ENCODE data around the gene CHD5.

DNA sequence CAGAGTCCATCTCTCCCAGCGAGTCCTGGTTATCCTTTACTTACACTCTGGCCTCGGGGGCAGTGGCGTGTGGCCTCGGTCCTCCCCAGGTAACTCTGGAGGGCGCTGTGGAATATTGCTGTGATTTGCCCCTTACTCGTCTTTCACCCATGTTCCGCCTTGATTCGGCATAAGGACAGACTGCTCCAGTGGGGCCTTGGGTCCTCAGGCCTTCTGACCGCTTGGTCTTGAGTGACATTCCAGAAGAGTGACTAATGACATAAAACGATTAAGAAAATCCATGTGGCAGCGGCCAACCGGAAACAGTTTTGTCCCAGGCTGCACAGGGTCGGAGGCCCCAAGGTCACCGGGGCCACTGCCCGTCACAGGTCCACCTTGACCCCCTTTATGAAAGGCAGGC, 44.6 kb upstream of the CHD5 start:
- TF ChIP-seq CTCF (IDR thresholded peaks at IDR 0.05) (no peak), POLR2A (IDR thresholded peaks at IDR 0.05) (no peak)
